NCI-H69 (cell line): ENCODE results near the gene ACKR3.
A peak's percentile ranks its signal among the peaks of the same experiment; 100 is the strongest.

Experiments used
- DNase-seq: peaks from one replicate; lab custom pipeline; 2025; lab: John Stamatoyannopoulos, UW

Gene ACKR3

GRCh38 chr2:236550290-236550689 is 19.3 kb upstream of the ACKR3 start:
- no peak for DNase-seq

GRCh38 chr2:236550701-236551465 is 18.7 kb upstream of the ACKR3 start:
- DNase-seq = no peak

GRCh38 chr2:236551471-236552211 is 18.0 kb upstream of the ACKR3 start:
- no peak for DNase-seq

GRCh38 chr2:236552212-236552542 is 17.4 kb upstream of the ACKR3 start:
- DNase-seq = no peak

GRCh38 chr2:236552581-236553363 is 16.9 kb upstream of the ACKR3 start:
- DNase-seq = no peak

- DNase-seq = no peak
These were observed 16.1 kb upstream of the ACKR3 start for GRCh38 chr2:236553522-236553921.

GRCh38 chr2:236554629-236555282 is 14.9 kb upstream of the ACKR3 start:
- DNase-seq = no peak

GRCh38 chr2:236555481-236555880 is 14.1 kb upstream of the ACKR3 start:
- DNase-seq = no peak

- no peak for DNase-seq
These were observed 12.2 kb upstream of the ACKR3 start for GRCh38 chr2:236557306-236558030.

- no peak for DNase-seq
These were observed 11.6 kb upstream of the ACKR3 start for GRCh38 chr2:236558036-236558435.

GRCh38 chr2:236558993-236559978 is 10.3 kb upstream of the ACKR3 start:
- DNase-seq = no peak

- no peak for DNase-seq
These were observed 7.8 kb upstream of the ACKR3 start for GRCh38 chr2:236561874-236562273.

- no peak for DNase-seq
These were observed 7.2 kb upstream of the ACKR3 start for GRCh38 chr2:236562434-236562833.

GRCh38 chr2:236563953-236564352 is 5.7 kb upstream of the ACKR3 start:
- no peak for DNase-seq

GRCh38 chr2:236565212-236565611 is 4.4 kb upstream of the ACKR3 start:
- DNase-seq = no peak

- DNase-seq = no peak
These were observed 3.7 kb upstream of the ACKR3 start for GRCh38 chr2:236565879-236566402.

- no peak for DNase-seq
These were observed 3.0 kb upstream of the ACKR3 start for GRCh38 chr2:236566596-236566995.

GRCh38 chr2:236568068-236568921 is 1.3 kb upstream of the ACKR3 start:
- peak; percentile 35 for DNase-seq

- DNase-seq = no peak
These were observed 578 bp upstream of the ACKR3 start for GRCh38 chr2:236568922-236569572.
